ENCODE results near the gene KCNJ6. TPM values are rescaled to one million over a fixed set of nuclear protein-coding genes. Genes with fewer than 3 reads are reported as not detected.

KCNJ6 gene
- total and polyA plus RNA-seq, 10 of the 15 experiments (the other 5 are each of a cell fraction or from before 2014, with no cell fraction given), result 0.03 to 0.07 (median 0.04) TPM; not detected in 7

DNA sequence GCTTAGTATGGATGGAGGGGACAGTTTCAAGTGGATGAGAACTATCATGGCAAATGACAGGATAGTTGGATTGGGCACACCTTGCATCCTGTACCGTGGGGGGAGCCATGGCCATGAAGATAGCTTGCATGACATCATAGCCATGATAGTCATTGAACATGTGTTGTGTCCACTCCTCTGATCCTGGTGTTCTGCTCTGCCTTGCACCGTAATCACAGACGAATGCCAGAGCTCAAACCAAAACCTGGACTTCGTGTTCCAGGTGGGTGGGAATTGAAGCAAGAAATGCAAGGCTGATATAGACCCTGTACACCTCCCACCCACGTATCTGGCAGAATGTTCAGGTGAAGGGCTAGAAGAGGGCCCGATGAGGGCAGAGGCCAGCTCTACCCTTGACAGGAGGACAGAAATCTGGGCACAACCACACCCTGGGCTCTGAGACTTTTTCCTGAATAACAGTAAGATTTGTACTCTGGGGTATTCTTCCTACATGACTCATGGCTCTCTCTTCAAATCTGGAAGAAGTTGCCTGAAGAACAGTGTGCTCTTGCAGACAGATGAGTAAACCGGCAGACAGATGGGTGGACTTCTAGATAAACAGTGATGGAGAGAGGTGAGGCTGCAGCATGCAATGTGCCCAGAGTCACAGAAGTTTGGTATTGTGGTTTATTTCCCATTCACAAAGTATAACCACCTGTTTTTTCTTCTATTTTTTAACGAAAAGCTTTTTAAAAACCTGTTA is 45.0 kb downstream of the KCNJ6 start:
- POLR2A ChIA-PET, result no interaction called here
- no peak overlapping the region for H3K27ac ChIP-seq (ENCODE audit: control insufficient read depth, insufficient read depth)
- CTCF ChIA-PET, result no interaction called here
- TF ChIP-seq POU2F2 (IDR thresholded peaks at IDR 0.05; ENCODE audit: borderline replicate concordance, low read depth, low read length) (no peak), ZNF207 (IDR thresholded peaks at IDR 0.05; ENCODE audit: borderline replicate concordance) (no peak)
- FAIRE-seq (no peak), ATAC-seq (no peak), DNase-seq (ENCODE audit: low read depth, low spot score) (no peak)
- no peaks in the 10 kb centered on the region for H3K4me1 ChIP-seq (ENCODE audit: control insufficient read depth, insufficient read depth, low read length)
- 17% methylated on average over 8 of the region's 8 CpGs for WGBS (ENCODE audit: insufficient coverage, insufficient replicate concordance, low lambda C conversion rate, missing lambda C conversion rate)
- BruUV-seq (replicated peaks), result no TSS peak
- H3K79me2 ChIP-seq (ENCODE audit: control insufficient read depth, insufficient read depth, low read length), result no peaks in the 10 kb centered on the region
- H4K20me1 ChIP-seq (ENCODE audit: control insufficient read depth, insufficient read depth), result no peaks in the 10 kb centered on the region
- H3K9me3 ChIP-seq (replicated peaks; ENCODE audit: control insufficient read depth, insufficient read depth, low read length), result no peaks in the 10 kb centered on the region; the same call in 2 of the 3 replicates
- no peak overlapping the region for H2AFZ ChIP-seq (ENCODE audit: control insufficient read depth, low read depth, low read length)
- H3K27me3 ChIP-seq (replicated peaks in 1 of 2; ENCODE audit: control insufficient read depth in 2 of 2, insufficient read depth in 2 of 2, low read length in 1 of 2), result no peaks in the 10 kb centered on the region
- no peak overlapping the region for H3K4me3 ChIP-seq
- H3K36me3 ChIP-seq (ENCODE audit: control insufficient read depth in 2 of 2, insufficient read depth in 2 of 2, low read length in 1 of 2), result no peaks in the 10 kb centered on the region
- intact Hi-C loops (cut with micrococcal nuclease; ENCODE audit: unreplicated experiment), result no loop called here
- RAD21 ChIA-PET (ENCODE audit: unreplicated experiment), result no interaction called here
- no peak overlapping the region for H3K4me2 ChIP-seq (ENCODE audit: control insufficient read depth, insufficient read depth)
- no peak overlapping the region for H3K9ac ChIP-seq (ENCODE audit: control insufficient read depth, insufficient read depth, low read length)
- SMC1A ChIA-PET (ENCODE audit: uncharacterized antibody, unreplicated experiment), result no interaction called here
- in situ Hi-C loops (cut with MboI), result no loop called here

DNA sequence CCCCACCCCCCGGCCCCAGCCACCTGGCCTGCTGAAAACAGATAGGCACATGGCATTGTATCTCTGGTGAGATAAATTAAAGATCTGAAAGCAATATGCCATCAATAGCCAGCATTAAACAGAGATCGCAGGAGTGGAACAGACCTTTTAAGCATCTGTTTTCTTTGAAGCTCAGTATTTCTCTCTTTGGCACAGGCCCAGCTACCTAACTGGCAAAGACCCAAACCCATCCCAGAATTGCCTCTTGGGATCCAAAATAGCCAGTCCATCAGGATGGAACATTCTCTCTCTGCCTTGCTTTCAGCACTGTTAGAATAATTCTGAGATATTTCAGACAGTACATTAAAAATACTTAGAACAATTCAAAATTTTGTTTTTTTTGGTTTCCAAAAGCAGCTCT is 46.0 kb downstream of the KCNJ6 start:
- ATAC-seq (no peak), DNase-seq (ENCODE audit: low read depth, low spot score) (no peak), FAIRE-seq (no peak)
- SMC1A ChIA-PET (ENCODE audit: uncharacterized antibody, unreplicated experiment), result no interaction called here
- no peak overlapping the region for H2AFZ ChIP-seq (ENCODE audit: control insufficient read depth, low read depth, low read length)
- RAD21 ChIA-PET (ENCODE audit: unreplicated experiment), result interaction anchor here (1.0 kb wide), 1 partner anchor 16 kb away, joined by 4 read pairs; no protein-coding TSS in a partner anchor
- no peaks in the 10 kb centered on the region for H4K20me1 ChIP-seq (ENCODE audit: control insufficient read depth, insufficient read depth)
- intact Hi-C loops (cut with micrococcal nuclease; ENCODE audit: unreplicated experiment), result no loop called here
- 50% methylated on average over 2 of the region's 2 CpGs for WGBS (ENCODE audit: insufficient coverage, insufficient replicate concordance, low lambda C conversion rate, missing lambda C conversion rate)
- no peaks in the 10 kb centered on the region for H3K36me3 ChIP-seq (ENCODE audit: control insufficient read depth in 2 of 2, insufficient read depth in 2 of 2, low read length in 1 of 2)
- no peaks in the 10 kb centered on the region; the same call in 2 of the 3 replicates for H3K9me3 ChIP-seq (replicated peaks; ENCODE audit: control insufficient read depth, insufficient read depth, low read length)
- no peaks in the 10 kb centered on the region for H3K79me2 ChIP-seq (ENCODE audit: control insufficient read depth, insufficient read depth, low read length)
- H3K9ac ChIP-seq (ENCODE audit: control insufficient read depth, insufficient read depth, low read length), result no peak overlapping the region
- no peak overlapping the region for H3K4me3 ChIP-seq
- in situ Hi-C loops (cut with MboI), result no loop called here
- POLR2A ChIA-PET, result no interaction called here
- no peak overlapping the region for H3K27ac ChIP-seq (ENCODE audit: control insufficient read depth, insufficient read depth)
- no peaks in the 10 kb centered on the region for H3K27me3 ChIP-seq (replicated peaks in 1 of 2; ENCODE audit: control insufficient read depth in 2 of 2, insufficient read depth in 2 of 2, low read length in 1 of 2)
- no peak overlapping the region for H3K4me2 ChIP-seq (ENCODE audit: control insufficient read depth, insufficient read depth)
- CTCF ChIA-PET, result no interaction called here
- TF ChIP-seq RAD21 (IDR thresholded peaks at IDR 0.05; ENCODE audit: insufficient read depth, low read depth, low read length) (no peak), GATAD2B (conservative IDR thresholded peaks at IDR 0.05; ENCODE audit: low read depth) (no peak), CBX3 (IDR thresholded peaks at IDR 0.05; ENCODE audit: borderline replicate concordance, low read depth) (no peak), BCL11A (IDR thresholded peaks at IDR 0.05; ENCODE audit: low read depth, low read length) (no peak), TARDBP (IDR thresholded peaks at IDR 0.05; ENCODE audit: borderline replicate concordance) (no peak), SMAD5 (IDR thresholded peaks at IDR 0.05; ENCODE audit: low read depth) (no peak), SRF (IDR thresholded peaks at IDR 0.05; ENCODE audit: low read depth in 2 of 2, low read length in 2 of 2) (no peak), EGR1 (IDR thresholded peaks at IDR 0.05; ENCODE audit: borderline replicate concordance in 1 of 2, low read depth in 2 of 2, low read length in 2 of 2) (no peak), ZNF24 (IDR thresholded peaks at IDR 0.05) (no peak)
- TF ChIP-seq, protein P1, sequence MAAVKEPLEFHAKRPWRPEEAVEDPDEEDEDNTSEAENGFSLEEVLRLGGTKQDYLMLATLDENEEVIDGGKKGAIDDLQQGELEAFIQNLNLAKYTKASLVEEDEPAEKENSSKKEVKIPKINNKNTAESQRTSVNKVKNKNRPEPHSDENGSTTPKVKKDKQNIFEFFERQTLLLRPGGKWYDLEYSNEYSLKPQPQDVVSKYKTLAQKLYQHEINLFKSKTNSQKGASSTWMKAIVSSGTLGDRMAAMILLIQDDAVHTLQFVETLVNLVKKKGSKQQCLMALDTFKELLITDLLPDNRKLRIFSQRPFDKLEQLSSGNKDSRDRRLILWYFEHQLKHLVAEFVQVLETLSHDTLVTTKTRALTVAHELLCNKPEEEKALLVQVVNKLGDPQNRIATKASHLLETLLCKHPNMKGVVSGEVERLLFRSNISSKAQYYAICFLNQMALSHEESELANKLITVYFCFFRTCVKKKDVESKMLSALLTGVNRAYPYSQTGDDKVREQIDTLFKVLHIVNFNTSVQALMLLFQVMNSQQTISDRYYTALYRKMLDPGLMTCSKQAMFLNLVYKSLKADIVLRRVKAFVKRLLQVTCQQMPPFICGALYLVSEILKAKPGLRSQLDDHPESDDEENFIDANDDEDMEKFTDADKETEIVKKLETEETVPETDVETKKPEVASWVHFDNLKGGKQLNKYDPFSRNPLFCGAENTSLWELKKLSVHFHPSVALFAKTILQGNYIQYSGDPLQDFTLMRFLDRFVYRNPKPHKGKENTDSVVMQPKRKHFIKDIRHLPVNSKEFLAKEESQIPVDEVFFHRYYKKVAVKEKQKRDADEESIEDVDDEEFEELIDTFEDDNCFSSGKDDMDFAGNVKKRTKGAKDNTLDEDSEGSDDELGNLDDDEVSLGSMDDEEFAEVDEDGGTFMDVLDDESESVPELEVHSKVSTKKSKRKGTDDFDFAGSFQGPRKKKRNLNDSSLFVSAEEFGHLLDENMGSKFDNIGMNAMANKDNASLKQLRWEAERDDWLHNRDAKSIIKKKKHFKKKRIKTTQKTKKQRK (IDR thresholded peaks at IDR 0.05; ENCODE audit: low read depth, low read length), result no peak
- TF ChIP-seq, protein P2, sequence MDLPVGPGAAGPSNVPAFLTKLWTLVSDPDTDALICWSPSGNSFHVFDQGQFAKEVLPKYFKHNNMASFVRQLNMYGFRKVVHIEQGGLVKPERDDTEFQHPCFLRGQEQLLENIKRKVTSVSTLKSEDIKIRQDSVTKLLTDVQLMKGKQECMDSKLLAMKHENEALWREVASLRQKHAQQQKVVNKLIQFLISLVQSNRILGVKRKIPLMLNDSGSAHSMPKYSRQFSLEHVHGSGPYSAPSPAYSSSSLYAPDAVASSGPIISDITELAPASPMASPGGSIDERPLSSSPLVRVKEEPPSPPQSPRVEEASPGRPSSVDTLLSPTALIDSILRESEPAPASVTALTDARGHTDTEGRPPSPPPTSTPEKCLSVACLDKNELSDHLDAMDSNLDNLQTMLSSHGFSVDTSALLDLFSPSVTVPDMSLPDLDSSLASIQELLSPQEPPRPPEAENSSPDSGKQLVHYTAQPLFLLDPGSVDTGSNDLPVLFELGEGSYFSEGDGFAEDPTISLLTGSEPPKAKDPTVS (IDR thresholded peaks at IDR 0.05; ENCODE audit: low read depth, low read length), result no peak
- no TSS peak for BruUV-seq (replicated peaks)
- no peaks in the 10 kb centered on the region for H3K4me1 ChIP-seq (ENCODE audit: control insufficient read depth, insufficient read depth, low read length)

Data from GM12878 (cell line).